NCI-H1930 (cell line): ENCODE data around the gene NTMT2.
A peak's percentile ranks its signal among the peaks of the same experiment; 100 is the strongest.
"Not testable (repeated sequence)": the region's sequence is repeated elsewhere in the genome, so short reads cannot be mapped to it uniquely, and the experiment has no call there.

Experiments used
- DNase-seq, 2 experiments: peaks; one replicate each; lab custom pipeline; 2025; lab: John Stamatoyannopoulos, UW

NTMT2 gene

DNA sequence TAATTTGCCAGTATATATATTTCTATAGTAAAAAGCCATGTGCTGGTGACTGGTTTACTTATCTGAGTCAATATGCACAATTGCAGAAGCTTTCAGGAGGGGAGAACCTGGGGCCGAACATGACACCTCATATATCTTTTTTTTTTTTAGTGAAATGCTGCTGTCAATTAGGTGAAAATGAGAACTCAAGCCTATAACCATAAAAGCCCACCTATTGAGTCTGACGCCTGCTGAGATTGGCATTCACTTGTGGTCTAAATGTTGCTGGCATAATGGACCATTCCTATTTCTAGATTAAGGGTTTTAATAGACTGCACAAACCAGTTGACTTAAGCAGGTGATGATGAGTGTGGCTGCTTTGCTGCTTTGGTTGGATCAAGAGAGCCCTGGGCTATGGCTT is 10.8 kb downstream of the NTMT2 start:
- DNase-seq = peak in 1 of 2 experiments; percentile 14

DNA sequence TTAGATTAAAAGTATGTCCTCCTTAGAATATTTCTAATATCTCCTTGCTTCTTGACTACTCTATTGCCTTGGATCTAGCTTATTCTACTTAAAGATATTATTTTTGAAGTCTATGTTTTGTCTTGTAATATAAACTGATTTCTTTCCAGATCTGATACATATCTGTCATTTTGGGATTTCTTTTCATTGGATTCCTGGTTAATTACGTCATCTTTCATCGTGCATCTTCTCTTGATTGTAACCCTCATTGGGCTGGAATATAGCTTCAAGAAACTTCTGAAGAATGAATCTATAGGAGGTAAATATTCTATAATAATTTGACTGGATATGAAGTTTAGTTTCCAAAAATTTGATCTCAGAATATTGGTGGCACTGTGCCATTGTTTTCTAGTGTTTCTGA is 12.1 kb downstream of the NTMT2 start:
- no peak for DNase-seq

DNA sequence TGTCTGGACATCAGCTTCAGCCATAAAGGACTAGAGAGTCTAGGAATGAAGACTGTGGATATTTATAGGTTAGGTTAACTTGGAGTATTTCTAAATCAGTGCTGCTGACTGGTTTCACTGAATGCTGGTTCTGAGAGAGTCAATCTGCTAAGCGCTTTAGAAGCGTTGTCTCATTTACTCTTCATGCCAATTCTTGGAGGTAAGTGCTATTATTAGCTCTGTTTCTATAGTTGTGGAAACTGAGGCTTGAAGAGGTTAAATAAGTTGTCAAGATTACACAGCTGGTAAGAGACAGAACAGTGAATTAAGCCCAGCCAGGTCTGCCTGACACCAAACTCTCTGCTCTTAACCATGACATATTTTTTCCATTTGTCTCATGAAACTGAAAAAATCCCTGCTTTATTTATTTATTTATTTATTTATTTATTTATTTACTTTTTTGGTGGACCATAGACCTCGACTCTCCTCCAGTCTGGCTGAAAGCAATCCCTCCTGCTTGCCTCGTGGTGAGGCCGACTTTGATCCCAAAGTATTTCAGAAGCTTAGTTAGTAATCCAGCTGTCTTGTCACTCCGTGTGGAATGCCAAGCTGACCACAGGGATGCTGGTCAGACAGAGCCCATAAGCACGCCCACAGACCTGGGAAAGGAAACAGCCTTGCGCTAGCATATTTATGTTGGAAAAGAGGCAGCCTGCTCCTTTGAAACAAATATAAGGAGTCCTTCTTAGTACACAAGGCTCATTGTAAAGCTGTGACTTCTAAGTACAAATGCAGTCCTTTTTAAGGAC is 16.9 kb downstream of the NTMT2 start:
- no peak for DNase-seq

DNA sequence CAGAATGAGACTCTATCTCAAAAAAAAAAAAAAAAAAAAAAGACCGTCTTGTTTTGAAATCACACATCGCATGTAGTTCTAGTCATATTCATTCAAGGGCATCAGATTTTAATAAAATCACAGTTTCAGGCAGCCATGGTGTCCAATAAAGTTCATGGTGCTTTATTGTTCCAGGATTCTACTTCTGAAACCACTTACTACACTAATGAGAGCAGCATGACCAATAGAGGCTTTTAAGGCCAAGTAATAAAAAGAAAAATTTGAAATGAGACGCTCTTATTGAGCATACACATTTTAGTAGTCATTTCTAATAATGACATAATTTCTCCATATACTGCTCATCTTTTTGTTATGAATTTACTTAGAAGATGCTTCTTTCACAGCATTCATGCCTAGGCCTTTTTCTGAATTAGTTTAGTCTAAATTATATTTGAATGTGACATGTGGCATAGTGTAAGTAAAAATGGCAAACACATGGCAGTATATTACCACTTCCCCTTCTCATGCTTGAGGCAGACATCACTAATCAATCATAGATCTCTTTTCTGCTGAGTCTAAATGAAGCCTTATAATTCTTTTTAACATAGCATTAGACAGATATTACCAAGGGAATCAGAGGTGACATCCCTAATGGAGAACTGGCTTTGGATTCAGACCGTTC is 18.5 kb downstream of the NTMT2 start:
- DNase-seq = no peak

DNA sequence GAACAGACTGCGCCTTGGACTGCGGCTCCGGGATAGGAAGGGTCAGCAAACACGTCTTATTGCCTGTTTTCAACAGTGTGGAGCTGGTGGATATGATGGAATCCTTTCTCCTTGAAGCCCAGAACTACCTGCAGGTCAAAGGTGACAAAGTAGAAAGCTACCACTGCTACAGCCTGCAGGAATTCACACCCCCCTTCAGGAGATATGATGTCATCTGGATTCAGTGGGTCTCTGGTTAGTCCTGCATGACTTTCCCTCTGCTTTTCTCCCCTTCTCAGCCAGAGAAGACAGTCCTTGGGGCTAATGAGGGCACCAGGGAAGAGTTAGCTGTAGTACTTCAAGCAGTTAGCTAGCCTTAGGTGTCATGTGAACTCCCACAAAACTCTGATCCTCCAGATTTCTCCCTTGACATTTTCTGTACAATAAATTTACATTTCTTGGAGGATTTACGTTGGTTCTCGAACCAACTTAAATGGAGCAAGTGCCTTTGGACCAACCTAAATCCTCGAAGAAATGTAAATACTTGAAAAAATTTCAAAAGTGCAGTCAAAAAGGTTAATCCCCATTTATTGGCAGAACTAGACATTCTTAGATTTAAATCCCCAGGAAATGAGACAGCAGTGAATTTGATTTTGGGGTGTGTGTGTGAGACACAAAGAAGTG is 20.9 kb downstream of the NTMT2 start:
- no peak for DNase-seq

DNA sequence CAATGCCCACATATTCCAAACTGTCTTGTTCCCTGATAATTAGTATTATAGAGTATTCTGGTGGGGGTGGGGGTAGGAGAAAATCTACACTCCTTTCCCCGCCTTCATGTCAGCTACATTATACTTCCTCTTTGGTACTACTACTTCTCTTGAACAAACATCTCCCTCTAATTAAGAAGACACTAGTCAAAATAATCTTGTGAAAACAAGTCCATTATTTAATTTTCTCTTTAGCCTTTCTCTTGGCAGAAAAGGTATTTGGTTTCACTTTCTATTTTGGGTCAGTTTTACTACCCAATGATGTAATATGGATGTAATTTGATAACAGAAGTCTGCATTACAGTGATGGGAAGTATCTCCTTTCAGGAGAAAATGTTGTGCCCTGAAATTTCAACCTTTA is 22.5 kb downstream of the NTMT2 start:
- DNase-seq = peak in 1 of 2 experiments; percentile 48

DNA sequence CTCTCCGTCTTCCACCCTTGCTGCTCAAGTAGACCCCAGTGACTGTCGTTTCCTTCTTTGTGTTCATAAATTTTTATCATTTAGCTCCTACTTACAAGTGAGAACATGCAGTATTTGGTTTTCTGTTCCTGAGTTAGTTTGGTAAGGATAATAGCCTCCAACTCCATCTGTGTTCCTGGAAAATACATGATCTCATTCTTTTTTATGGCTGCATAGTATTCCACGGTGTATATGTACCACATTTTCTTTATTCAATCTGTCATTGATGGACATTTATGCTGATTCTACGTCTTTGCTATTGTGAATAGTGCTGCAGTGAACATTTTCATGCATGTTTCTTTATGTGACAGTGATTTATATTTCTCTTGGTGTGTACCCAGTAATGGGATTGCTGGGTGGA is 24.8 kb downstream of the NTMT2 start:
- DNase-seq = not testable (repeated sequence)

DNA sequence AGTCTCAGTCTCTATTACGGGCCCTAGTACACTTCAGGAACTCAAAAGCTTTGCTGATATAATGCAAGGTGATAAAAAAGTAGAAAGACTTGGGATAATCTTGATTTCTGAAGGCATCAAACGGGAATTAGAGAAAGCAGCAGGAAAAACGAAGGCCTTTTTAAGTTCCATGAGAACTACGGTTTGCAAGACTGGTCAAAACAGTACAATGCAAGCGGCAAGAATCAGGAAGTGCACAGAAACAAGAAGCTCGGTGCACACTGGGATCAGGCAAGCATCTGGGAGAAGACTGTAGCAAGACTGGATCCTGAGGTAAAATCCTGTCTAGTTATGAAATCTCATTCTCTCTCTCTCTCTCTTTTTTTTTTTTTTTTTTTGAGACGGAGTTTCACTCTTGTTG is 28.6 kb downstream of the NTMT2 start:
- DNase-seq = no peak

DNA sequence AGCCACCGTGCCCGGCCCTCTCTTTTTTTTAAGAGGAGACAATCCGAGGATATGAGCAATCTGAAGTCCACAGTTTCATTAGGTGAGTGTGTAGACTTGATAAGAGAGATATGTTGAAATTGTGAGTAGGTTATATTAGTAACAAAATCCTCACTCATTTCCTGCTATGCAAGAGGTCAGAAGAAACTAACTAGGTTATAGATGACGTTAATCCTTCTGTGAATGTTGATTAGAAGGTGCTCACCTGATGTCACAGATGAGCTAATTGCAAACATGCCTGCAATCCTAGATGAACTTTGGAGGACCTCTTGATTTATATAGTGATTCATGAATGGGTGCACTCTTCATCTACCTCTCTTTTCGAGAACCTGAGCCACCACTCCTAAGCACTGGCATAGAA is 29.3 kb downstream of the NTMT2 start:
- no peak for DNase-seq

DNA sequence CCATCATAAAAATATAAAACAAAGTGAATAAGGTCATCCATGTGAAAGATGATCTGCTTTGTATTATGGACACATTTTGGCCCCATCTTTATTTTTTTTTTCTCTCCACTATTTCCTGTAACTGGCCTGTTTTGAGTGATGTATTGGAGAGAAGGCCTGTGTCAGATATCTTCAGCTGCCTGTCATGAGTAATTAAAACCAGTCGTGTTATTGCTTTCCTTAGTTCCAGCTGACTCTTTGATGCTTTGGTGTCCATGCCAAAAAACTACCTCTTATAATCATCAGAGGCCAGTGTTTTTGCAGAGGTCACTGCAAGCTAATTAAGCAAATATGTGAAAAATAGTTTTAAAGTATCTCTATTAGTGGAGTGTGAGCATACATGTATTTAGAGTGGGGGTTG is 29.7 kb downstream of the NTMT2 start:
- no peak for DNase-seq

DNA sequence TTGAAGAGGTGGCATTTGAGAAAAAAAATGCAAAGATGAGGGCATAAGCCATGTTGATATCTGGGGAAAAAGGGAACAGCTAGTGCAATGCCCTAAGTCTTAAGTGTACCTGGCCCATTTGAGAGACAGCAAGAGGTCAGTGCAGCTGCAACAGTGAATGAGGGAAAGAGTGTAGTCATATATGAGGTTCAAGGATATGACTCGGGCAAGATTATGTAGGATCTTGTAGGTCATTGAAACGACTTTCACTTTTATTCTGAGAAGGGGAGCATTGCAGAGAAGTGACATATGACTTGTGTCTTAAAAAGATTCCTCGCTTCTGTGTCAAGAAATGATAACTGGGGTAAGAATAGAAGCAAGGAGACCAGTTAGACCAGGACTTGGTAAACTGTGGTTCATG is 31.0 kb downstream of the NTMT2 start:
- no peak for DNase-seq

DNA sequence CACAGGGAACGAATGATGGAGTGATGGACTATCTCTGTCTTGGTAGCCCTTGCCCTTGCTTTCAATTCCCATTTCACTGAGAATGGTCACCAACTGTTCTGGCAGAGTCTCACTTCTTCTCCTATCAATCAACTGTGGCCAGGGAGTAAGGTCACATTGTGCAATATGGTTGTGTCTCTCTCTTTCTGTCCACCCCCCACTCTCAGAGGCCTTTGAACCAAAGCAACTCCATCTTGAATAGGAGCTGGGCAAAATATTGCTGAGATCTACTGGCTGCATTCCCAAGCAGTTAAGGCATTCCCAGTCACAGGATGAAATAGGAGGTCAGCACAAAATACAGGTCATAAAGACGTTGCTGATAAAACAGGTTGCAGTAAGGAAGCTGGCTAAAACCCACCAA is 36.7 kb downstream of the NTMT2 start:
- no peak for DNase-seq

DNA sequence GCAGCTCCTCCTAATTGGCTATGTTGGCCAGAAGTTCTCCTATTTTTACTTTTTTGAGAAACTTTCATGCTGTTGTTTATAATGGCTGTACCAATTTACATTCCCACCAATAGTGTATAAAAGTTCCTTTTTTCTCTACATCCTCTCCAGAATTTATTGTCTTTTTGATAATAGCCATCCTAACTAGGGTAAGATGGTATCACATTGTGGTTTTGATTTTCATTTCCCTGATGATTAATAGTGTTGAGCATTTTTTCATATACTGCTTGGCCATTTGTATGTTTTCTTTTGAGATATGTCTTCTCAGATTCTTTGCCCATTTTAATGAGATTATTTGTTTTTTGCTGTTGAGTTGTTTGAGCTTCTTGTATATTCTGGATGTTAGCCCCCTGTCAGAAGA is 46.8 kb downstream of the NTMT2 start:
- DNase-seq = no peak

DNA sequence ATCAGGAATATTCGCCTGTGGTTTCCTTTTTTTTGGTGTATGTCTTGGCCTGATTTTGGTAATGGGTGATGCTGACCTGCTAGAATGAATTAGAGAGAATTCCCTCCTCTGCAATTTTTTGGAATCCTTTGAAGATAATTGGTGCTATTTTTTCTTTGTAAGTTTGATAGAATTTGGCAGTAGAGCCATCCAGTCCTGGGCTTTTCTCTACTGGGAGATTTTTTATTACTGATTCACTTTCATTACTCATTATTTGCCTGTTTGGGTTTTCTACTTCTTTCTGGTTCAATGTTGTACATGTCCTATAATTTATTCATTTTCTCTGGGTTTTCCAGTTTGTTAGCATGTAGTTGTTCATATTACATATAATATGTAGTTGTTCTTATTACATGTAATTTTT is 48.7 kb downstream of the NTMT2 start:
- DNase-seq = no peak

DNA sequence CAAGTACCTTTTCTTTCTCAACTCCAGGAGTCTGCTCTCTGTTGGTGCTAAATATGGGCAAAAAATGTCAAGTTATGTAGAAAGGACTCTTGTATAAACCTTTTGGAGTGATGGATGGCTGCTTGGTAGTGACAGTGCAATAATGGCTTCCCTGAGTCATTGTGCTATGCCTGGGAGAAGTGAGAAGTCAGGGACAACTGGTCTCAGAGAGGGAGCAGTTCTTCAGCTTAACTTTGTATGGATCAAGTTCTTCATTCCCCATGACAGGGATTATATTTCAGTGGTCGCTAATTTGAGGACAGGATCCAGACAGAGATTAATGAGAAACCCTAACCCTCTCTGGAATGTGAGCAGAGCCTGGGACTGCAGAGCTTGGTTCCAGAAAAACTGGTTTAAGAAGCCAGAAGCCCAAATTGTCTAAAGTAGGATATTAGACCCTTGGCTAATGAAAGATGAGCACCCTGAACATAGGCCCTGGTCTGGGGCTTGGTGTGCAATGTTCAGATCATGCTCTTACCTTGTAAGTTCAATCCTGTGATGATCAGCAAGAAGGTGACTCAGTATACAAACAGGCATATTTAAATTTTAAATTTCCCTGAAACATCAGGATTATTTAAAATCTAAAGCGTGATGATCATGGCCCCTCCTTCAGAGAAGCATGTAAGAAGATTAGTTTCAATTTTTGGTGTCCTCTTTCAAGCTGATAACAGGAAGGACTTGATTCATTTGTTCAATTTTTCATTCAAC is 50.9 kb downstream of the NTMT2 start:
- DNase-seq = no peak

DNA sequence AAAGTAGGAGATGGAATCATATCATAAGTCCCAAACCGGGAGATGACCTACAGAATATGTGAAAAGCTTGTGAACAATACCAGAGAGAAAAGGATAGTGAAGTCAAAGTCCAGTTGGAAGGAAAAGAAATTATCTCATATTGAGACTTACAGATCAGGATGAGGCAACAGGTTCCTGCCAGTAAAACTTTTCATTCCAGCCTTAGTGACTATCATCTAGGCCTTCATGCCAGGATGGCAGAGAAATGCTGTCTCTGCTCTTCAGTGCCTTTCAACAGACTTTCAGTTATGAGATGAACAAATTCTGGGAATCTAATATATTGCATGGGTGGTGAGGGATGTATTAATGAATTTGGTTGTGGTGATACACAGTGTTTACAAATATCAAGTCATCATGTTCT is 52.3 kb downstream of the NTMT2 start:
- DNase-seq = no peak

DNA sequence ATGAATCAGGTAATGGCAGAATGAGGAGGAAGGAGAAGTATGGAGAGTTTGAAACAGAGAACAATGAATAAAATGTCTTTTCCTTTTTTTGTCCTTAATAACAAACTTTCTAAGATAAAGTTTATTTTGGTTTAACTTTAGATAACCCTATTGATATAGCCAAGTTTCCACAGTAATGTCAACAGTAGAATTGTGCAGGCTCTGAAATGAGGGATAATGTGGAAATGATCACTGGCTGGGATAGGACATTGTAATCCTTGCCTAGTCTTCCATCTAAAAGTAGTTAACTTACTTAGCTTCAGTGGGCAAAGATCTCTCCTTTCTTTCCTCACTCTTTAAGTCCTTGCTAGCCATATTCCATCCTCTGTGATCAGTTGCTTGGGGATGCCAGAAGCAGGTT is 52.8 kb downstream of the NTMT2 start:
- DNase-seq = no peak

DNA sequence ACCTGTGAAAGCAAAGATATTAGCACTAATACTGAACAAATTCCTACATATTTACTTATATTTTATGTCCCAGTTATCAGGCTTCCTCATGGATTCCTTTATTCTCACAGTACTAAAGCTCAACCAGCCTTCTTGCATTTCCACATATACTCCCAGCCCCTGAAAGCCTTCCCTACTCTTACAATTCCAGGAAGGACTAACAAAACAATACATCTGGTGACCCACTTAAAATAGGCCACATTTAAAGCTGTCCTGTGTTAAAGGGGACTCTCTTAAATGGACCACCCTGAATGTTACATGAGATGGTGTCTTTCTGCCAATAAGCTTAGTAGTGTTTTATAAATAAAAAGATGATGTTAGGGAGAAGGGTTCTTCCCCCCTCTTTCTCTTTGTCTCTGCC is 54.4 kb downstream of the NTMT2 start:
- DNase-seq = no peak

DNA sequence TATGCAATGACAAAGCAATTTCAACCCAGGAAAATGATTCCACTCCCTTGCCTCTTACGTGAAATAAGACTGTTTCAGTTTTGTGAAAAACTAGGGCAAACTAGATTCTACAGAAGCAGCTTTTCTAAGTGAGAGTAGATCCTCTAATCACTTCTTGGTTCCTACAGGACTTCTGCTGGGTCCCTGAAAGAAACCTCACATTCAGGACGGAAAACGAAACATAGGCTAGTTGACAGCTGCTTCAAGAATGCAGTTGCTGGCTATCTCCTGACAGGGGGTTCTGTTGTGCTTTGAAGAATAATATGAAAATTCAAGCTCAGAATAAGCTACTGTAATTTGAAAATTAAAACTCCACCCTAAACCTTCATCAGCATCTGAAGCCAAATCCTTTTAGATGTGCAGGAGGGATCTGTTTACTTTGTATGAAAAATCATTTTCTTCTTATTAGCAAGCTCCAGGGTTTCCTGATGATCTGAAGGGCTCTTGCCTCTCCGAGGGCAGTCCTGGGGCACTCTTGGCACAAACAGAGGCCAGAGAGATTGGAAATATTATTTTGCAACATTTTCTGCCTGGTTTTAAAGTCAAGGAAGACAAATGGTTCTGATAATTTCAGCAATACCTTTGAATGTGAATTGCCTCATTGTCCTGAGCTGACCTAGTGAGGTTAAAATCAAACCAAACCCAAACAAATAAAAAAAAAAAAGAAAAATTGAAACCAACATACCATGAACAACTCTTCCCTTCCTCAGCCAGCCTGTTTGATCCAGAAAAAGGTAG is 55.0 kb downstream of the NTMT2 start:
- no peak for DNase-seq

DNA sequence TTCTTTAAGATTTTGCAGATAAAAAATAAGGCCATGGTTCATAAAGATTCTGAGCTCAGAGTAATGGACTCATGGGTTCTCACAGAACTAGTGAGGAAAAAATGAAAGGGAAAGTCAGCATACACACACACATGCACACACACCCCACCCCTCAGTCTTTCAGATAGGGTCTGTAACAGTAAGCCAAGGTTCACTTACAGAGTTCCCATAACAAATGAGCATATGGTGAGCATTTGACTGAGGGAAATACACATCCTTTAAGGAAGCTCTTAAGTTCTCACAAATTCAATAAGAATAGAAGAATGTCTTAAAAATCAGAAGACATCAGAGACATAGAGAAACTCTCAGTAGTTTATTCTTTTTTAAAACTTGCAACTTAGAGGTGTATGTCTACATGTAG is 57.9 kb downstream of the NTMT2 start:
- no peak for DNase-seq

DNA sequence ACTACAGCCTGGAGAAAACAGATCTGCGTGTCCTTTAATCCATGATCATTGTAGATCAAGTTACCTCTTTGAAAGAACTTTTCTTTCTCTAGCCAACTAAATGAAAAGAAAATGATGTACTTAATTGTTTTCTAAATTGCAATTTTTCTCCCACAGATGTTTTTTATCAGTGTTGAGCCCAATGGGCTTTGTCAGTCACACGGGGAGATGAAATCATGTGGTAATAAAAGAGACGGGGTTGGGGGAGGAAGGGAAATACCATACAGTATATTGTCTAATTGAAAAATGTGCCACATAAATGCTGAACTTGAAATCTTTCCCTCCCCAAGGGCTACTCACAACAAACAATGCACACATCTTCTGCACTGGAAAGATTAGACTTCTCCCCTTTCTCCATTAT is 58.4 kb downstream of the NTMT2 start:
- no peak for DNase-seq

DNA sequence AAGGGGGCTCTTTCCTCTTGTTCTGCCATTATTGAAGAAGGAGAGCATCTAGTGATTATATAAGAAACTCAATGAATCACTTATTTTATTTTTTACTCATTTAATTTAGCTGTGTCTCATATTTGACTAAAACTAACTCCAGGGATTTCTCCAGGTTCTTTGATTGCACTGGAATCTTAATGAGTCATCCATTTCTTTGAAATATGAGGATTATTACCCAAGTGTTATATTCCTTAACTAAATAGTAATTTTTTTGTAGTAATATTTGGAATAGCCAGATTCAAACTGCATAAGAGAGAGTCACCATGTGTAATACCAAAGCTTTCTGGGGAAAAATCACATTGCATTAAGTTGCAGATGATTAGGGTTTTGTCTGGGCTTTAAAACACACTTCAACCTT is 59.5 kb downstream of the NTMT2 start:
- DNase-seq = no peak
